Panc1 (cell line): Measurements from ENCODE around the gene LAG3. TPM values are rescaled to one million over a fixed set of nuclear protein-coding genes. Genes with fewer than 3 reads are reported as not detected.

ENCODE experiments used
- ATAC-seq: fragments of 200-7000 bp; cut with Tn5 transposase; 2 replicates; pipeline ENCODE4 v1.9.1; 2020; ENCODE audit warnings: mild to moderate bottlenecking, moderate library complexity
- BruUV-seq: library from RNA; stranded (reverse); fragments of 400-500 nt; replicated peaks from 2 replicates; lab custom pipeline; 2021; lab: Mats Ljungman, UMichigan
- CTCF ChIA-PET: fragments of 300-600 bp; sonication (Branson Sonifier 250); formaldehyde crosslinking; loops from one replicate; lab custom pipeline; 2022; ENCODE audit warnings: antibody characterized with exemption; lab: Charles Lee
- POLR2A ChIA-PET: fragments of 300-600 bp; sonication (Branson Sonifier 250); formaldehyde crosslinking; loops from one replicate; lab custom pipeline; 2022; ENCODE audit warnings: antibody characterized with exemption; lab: Charles Lee
- DNase-seq: peaks from one replicate; pipeline ENCODE4 v3.0.0-alpha.2; 2010; ENCODE audit warnings: low read depth, low spot score
- H3K27ac ChIP-seq: 2 replicates; pipeline ENCODE4 v1.5.1; 2011; ENCODE audit warnings: mild to moderate bottlenecking, low read length, inconsistent platforms
- H3K27me3 ChIP-seq: fragments of 200-500 bp; sonication (Bioruptor generic); 2 replicates; pipeline ENCODE4 v1.6.0; 2014; ENCODE audit warnings: low read length, inconsistent platforms; ENCODE audit not compliant: control insufficient read depth, insufficient read depth
- H3K36me3 ChIP-seq: fragments of 200-500 bp; sonication (Bioruptor generic); 2 replicates; pipeline ENCODE4 v1.5.1; 2014; ENCODE audit warnings: inconsistent platforms, mild to moderate bottlenecking, low read length, moderate library complexity; ENCODE audit not compliant: control insufficient read depth, insufficient read depth
- H3K4me1 ChIP-seq: 2 replicates; pipeline ENCODE4 v1.5.1; 2011; ENCODE audit warnings: inconsistent platforms, mild to moderate bottlenecking, low read length, moderate library complexity; ENCODE audit not compliant: control insufficient read depth, insufficient read depth
- H3K4me3 ChIP-seq, 2 experiments: 2 replicates each; pipeline ENCODE4 v1.5.1; 2011 to 2012; ENCODE audit warnings: low read depth in 2 of 2, low read length in 2 of 2, mild to moderate bottlenecking in 2 of 2, inconsistent platforms in 1 of 2, moderate library complexity in 1 of 2
- H3K9me3 ChIP-seq: fragments of 200-500 bp; sonication (Bioruptor generic); 2 replicates; pipeline ENCODE4 v1.5.1; 2014; ENCODE audit warnings: low read depth, mild to moderate bottlenecking, inconsistent platforms, low read length, moderate library complexity; ENCODE audit not compliant: control insufficient read depth, insufficient read depth
- CTCF ChIP-seq: fragments of 450-650 bp; IDR thresholded peaks from 2 replicates; pipeline ENCODE4 v1.5.1; 2017; ENCODE audit warnings: mild to moderate bottlenecking
- POLR2AphosphoS5 ChIP-seq: IDR thresholded peaks from 2 replicates; pipeline ENCODE4 v1.6.1; 2012; ENCODE audit warnings: mild to moderate bottlenecking, low read depth, low read length, moderate library complexity
- SIN3A ChIP-seq: IDR thresholded peaks from 2 replicates; pipeline ENCODE4 v1.6.1; 2012; ENCODE audit warnings: low read depth, mild to moderate bottlenecking, low read length, moderate library complexity, borderline replicate concordance; ENCODE audit not compliant: insufficient read depth
- TCF7L2 ChIP-seq: IDR thresholded peaks from 2 replicates; pipeline ENCODE4 v1.6.1; 2011; ENCODE audit warnings: mild to moderate bottlenecking, low read depth, low read length, inconsistent platforms
- in situ Hi-C: cut with HindIII; loops from 2 replicates; pipeline ENCODE4 v1.10.0; 2016; ENCODE audit warnings: low sequenced_read_pairs, low pct_unique_long_range_greater_than_20kb
- intact Hi-C: fragments of 100-400 bp; cut with micrococcal nuclease; formaldehyde crosslinking; loops from one replicate; pipeline ENCODE4 v1.10.0; 2022; ENCODE audit not compliant: unreplicated experiment
- total RNA-seq: library from RNA; stranded (reverse); gene quantifications from one replicate; pipeline ENCODE4 v1.2.1, GENCODE V29; 2021; ENCODE audit not compliant: unreplicated experiment
- TF ChIP-seq, protein P1 (sequence below), 2 experiments: IDR thresholded peaks; 2 replicates each; pipeline ENCODE4 v1.6.1; 2011 to 2012; ENCODE audit warnings: low read depth in 2 of 2, control low read depth in 1 of 2, low read length in 1 of 2, mild to moderate bottlenecking in 1 of 2, moderate library complexity in 1 of 2; ENCODE audit not compliant: insufficient read depth in 1 of 2

Gene LAG3
- total RNA-seq, 1 experiment from 2014 or later = 2.7 TPM

DNA sequence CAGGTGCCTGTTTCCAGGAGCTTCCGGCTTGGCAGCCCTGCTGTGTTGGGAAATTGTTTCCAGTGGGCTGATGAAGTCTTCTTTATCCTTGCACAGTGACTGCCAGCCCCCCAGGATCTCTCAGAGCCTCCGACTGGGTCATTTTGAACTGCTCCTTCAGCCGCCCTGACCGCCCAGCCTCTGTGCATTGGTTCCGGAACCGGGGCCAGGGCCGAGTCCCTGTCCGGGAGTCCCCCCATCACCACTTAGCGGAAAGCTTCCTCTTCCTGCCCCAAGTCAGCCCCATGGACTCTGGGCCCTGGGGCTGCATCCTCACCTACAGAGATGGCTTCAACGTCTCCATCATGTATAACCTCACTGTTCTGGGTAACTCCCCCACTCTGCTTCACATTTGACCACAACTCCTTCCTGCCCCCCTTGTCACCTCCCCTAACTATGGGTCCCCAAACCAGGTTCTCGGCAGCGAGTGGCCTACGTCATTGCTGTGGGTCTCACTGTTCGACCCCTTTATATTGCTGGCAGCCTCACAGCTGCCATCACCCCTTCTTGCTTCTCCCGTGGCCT, 2.3 kb downstream of the LAG3 start:
- Histone ChIP-seq H3K9me3 (no peaks in the 10 kb centered on the region), H3K4me1 (peaks cover 18% of the 10 kb centered on the region), H3K27ac (no peak overlapping the region), H3K27me3 (no peaks in the 10 kb centered on the region), H3K4me3 (no peak overlapping the region), H3K36me3 (no peaks in the 10 kb centered on the region)
- no TSS peak for BruUV-seq
- ChIA-PET POLR2A (interaction anchor here (0.6 kb wide), 1 partner anchor 76 kb away, joined by 3 read pairs; no protein-coding TSS in a partner anchor), CTCF (interaction anchor here (0.6 kb wide), 1 partner anchor 21 kb away, joined by 4 read pairs; the partner anchor contains the start of gene MLF2)
- TF ChIP-seq TCF7L2 = no peak
- TF ChIP-seq CTCF = no peak
- TF ChIP-seq, protein P1, sequence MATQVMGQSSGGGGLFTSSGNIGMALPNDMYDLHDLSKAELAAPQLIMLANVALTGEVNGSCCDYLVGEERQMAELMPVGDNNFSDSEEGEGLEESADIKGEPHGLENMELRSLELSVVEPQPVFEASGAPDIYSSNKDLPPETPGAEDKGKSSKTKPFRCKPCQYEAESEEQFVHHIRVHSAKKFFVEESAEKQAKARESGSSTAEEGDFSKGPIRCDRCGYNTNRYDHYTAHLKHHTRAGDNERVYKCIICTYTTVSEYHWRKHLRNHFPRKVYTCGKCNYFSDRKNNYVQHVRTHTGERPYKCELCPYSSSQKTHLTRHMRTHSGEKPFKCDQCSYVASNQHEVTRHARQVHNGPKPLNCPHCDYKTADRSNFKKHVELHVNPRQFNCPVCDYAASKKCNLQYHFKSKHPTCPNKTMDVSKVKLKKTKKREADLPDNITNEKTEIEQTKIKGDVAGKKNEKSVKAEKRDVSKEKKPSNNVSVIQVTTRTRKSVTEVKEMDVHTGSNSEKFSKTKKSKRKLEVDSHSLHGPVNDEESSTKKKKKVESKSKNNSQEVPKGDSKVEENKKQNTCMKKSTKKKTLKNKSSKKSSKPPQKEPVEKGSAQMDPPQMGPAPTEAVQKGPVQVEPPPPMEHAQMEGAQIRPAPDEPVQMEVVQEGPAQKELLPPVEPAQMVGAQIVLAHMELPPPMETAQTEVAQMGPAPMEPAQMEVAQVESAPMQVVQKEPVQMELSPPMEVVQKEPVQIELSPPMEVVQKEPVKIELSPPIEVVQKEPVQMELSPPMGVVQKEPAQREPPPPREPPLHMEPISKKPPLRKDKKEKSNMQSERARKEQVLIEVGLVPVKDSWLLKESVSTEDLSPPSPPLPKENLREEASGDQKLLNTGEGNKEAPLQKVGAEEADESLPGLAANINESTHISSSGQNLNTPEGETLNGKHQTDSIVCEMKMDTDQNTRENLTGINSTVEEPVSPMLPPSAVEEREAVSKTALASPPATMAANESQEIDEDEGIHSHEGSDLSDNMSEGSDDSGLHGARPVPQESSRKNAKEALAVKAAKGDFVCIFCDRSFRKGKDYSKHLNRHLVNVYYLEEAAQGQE (IDR thresholded peaks at IDR 0.05; ENCODE audit: insufficient read depth in 1 of 2, low read depth in 2 of 2, low read length in 1 of 2) = no peak
- no peak for TF ChIP-seq SIN3A
- no peak for TF ChIP-seq POLR2AphosphoS5
- in situ Hi-C loops = no loop called here
- intact Hi-C loops = no loop called here
- ATAC-seq = no peak
- DNase-seq = no peak

- DNase-seq (no peak), ATAC-seq (no peak)
- Histone ChIP-seq H3K27me3 (no peaks in the 10 kb centered on the region), H3K36me3 (no peaks in the 10 kb centered on the region), H3K27ac (no peak overlapping the region), H3K9me3 (no peaks in the 10 kb centered on the region), H3K4me3 (no peak overlapping the region), H3K4me1 (peaks cover 16% of the 10 kb centered on the region)
- CTCF ChIA-PET = interaction anchor here (0.6 kb wide), 1 partner anchor 22 kb away, joined by 4 read pairs; the partner anchor contains the start of gene MLF2
- POLR2A ChIA-PET = interaction anchor here (0.6 kb wide), 1 partner anchor 75 kb away, joined by 3 read pairs; no protein-coding TSS in a partner anchor
- in situ Hi-C loops = no loop called here
- BruUV-seq = no TSS peak
- TF ChIP-seq CTCF (no peak), TCF7L2 (no peak)
- intact Hi-C loops = no loop called here
Observed at GRCh38 chr12:6775185-6776174, 3.2 kb downstream of the LAG3 start.
